Measurements from ENCODE around the gene TTC12.

- no peak for TF ChIP-seq CTCF (IDR thresholded peaks at IDR 0.05; ENCODE audit: low read length)
- no peak for TF ChIP-seq EZH2 (optimal IDR thresholded peaks at IDR 0.05; ENCODE audit: low read depth, low read length)
Observed at GRCh38 chr11:113315811-113316210, 1.4 kb downstream of the TTC12 start.
